Liver (tissue), 9 donors: ENCODE results near the gene THOC5. TPM values are rescaled to one million over a fixed set of nuclear protein-coding genes. Genes with fewer than 3 reads are reported as not detected.
"Not testable (repeated sequence)": the region's sequence is repeated elsewhere in the genome, so short reads cannot be mapped to it uniquely, and the experiment has no call there.

Experiments used
- DNase-seq: peaks from one replicate; pipeline ENCODE4 v3.0.0-alpha.2; 2017; ENCODE audit warnings: low spot score
- H3K27ac ChIP-seq, 2 donors: one replicate each; pipeline ENCODE4 v1.7.0; 2013; ENCODE audit warnings: inconsistent platforms in 2 of 2, low read length in 2 of 2, control low read depth in 1 of 2, low read depth in 1 of 2, mild to moderate bottlenecking in 1 of 2
- H3K27me3 ChIP-seq, 4 donors: one replicate each; pipeline versions ENCODE4 v1.6.1 to v1.7.0; 2013; ENCODE audit warnings: low read length in 3 of 4, inconsistent platforms in 1 of 4, mild to moderate bottlenecking in 1 of 4, moderate library complexity in 1 of 4; ENCODE audit not compliant: control insufficient read depth in 4 of 4, insufficient read depth in 4 of 4
- H3K36me3 ChIP-seq, 4 donors: one replicate each; pipeline versions ENCODE4 v1.6.1 to v1.7.0; 2013; ENCODE audit warnings: low read length in 3 of 4, mild to moderate bottlenecking in 3 of 4, low read depth in 1 of 4, moderate library complexity in 1 of 4; ENCODE audit not compliant: control insufficient read depth in 4 of 4, insufficient read depth in 3 of 4
- H3K4me1 ChIP-seq, 4 donors: one replicate each; pipeline versions ENCODE4 v1.6.1 to v1.7.0; 2013; ENCODE audit warnings: low read length in 3 of 4, mild to moderate bottlenecking in 3 of 4, moderate library complexity in 1 of 4; ENCODE audit not compliant: control insufficient read depth in 4 of 4, insufficient read depth in 4 of 4
- H3K4me3 ChIP-seq, 3 donors: one replicate each; pipeline versions ENCODE4 v1.6.1 to v1.7.0; 2013; ENCODE audit warnings: low read length in 3 of 3, control low read depth in 1 of 3, low read depth in 1 of 3, mild to moderate bottlenecking in 1 of 3
- H3K9ac ChIP-seq, 2 donors: one replicate each; pipeline ENCODE4 v1.7.0; 2013; ENCODE audit warnings: low read length in 2 of 2, mild to moderate bottlenecking in 2 of 2, moderate library complexity in 2 of 2, control low read depth in 1 of 2, low read depth in 1 of 2
- H3K9me3 ChIP-seq, 4 donors: one replicate each; pipeline versions ENCODE4 v1.6.1 to v1.7.0; 2013; ENCODE audit warnings: low read length in 3 of 4; ENCODE audit not compliant: control insufficient read depth in 4 of 4
- CTCF ChIP-seq: fragments of 150-350 bp; IDR thresholded peaks from 2 replicates; pipeline ENCODE4 v1.5.1; 2017; ENCODE audit warnings: improper control_type of control experiment, low read depth, low read length; ENCODE audit not compliant: missing input control
- EGR1 ChIP-seq, 2 donors: IDR thresholded peaks; 2 replicates each; pipeline ENCODE4 v1.6.1; 2016 to 2018; ENCODE audit warnings: antibody characterized with exemption in 2 of 2, low read depth in 2 of 2
- FOXA1 ChIP-seq: IDR thresholded peaks from 2 replicates; pipeline ENCODE4 v1.6.1; 2016; ENCODE audit warnings: antibody characterized with exemption
- FOXA2 ChIP-seq: IDR thresholded peaks from 2 replicates; pipeline ENCODE4 v1.6.1; 2016; ENCODE audit warnings: antibody characterized with exemption
- GABPA ChIP-seq, 2 donors: IDR thresholded peaks in 1 of 2; conservative IDR thresholded peaks in 1 of 2; 2 replicates each; pipeline ENCODE4 v1.6.1; 2016; ENCODE audit warnings: antibody characterized with exemption in 2 of 2, mild to moderate bottlenecking in 1 of 2, moderate library complexity in 1 of 2
- HNF4A ChIP-seq, 2 donors: conservative IDR thresholded peaks; 2 replicates each; pipeline ENCODE4 v1.6.1; 2016; ENCODE audit warnings: antibody characterized with exemption in 2 of 2, mild to moderate bottlenecking in 2 of 2
- JUND ChIP-seq, 2 donors: IDR thresholded peaks; 2 replicates each; pipeline ENCODE4 v1.6.1; 2016; ENCODE audit warnings: antibody characterized with exemption in 2 of 2
- MAX ChIP-seq: IDR thresholded peaks from 2 replicates; pipeline ENCODE4 v1.6.1; 2016; ENCODE audit warnings: antibody characterized with exemption
- NR2F2 ChIP-seq: IDR thresholded peaks from 2 replicates; pipeline ENCODE4 v1.6.1; 2016; ENCODE audit warnings: antibody characterized with exemption
- RAD21 ChIP-seq, 2 donors: IDR thresholded peaks; 2 replicates each; pipeline ENCODE4 v1.6.1; 2016; ENCODE audit warnings: antibody characterized with exemption in 2 of 2, mild to moderate bottlenecking in 2 of 2
- REST ChIP-seq: IDR thresholded peaks from 2 replicates; pipeline ENCODE4 v1.6.1; 2016; ENCODE audit warnings: antibody characterized with exemption, mild to moderate bottlenecking
- RXRA ChIP-seq, 2 donors: IDR thresholded peaks; 2 replicates each; pipeline ENCODE4 v1.6.1; 2017 to 2018; ENCODE audit warnings: antibody characterized with exemption in 2 of 2, mild to moderate bottlenecking in 1 of 2
- SP1 ChIP-seq: IDR thresholded peaks from 2 replicates; pipeline ENCODE4 v1.6.1; 2018; ENCODE audit warnings: antibody characterized with exemption, mild to moderate bottlenecking
- TAF1 ChIP-seq: conservative IDR thresholded peaks from 2 replicates; pipeline ENCODE4 v1.6.1; 2016; ENCODE audit warnings: antibody characterized with exemption, mild to moderate bottlenecking
- WGBS: extraction: QIAGEN DNeasy Blood & Tissue Kit; methylation state at CpG from one replicate; pipeline ENCODE4 v1.1.7; 2013; 5-methylcytosine and 5-hydroxymethylcytosine counted together
- polyA plus RNA-seq, 2 donors: library from polyadenylated mRNA; stranded (reverse) in 1 of 2; unstranded in 1 of 2; fragments of 200-250 nt in 1 of 2; fragments of >200 nt in 1 of 2; fragmentation: Nextera tagmentation in 1 of 2; extraction: Ambion mirVana in 1 of 2; gene quantifications; one replicate each; pipeline versions ENCODE4 v1.2.1 to v1.2.3, GENCODE V29; 2013 to 2015
- total RNA-seq, 2 donors: library from RNA; depleted of rRNA; stranded (reverse); fragments of >200 nt; gene quantifications; one replicate each; pipeline ENCODE4 v1.2.3, GENCODE V29; 2014
- TF ChIP-seq, protein P1 (sequence below): IDR thresholded peaks from 2 replicates; pipeline ENCODE4 v1.6.1; 2016; ENCODE audit warnings: antibody characterized with exemption
- TF ChIP-seq, protein P2 (sequence below): IDR thresholded peaks from 2 replicates; pipeline ENCODE4 v1.6.1; 2016; ENCODE audit warnings: antibody characterized with exemption
- donor health status: healthy.
- donor health status: healthy.
- donor health status: healthy.
- donor health status: healthy.
- donor health status: healthy.

THOC5 gene
- total and polyA plus RNA-seq, 4 donors: 7.4 to 25.1 (median 14.5) TPM

- peaks cover 0 to 3% (median 0%) of the 10 kb centered on the region in 4 donors for H3K4me1 ChIP-seq
- H3K9me3 ChIP-seq: no peaks in the 10 kb centered on the region
- H3K27ac ChIP-seq: no peak overlapping the region
- H3K36me3 ChIP-seq: no peaks in the 10 kb centered on the region
- H3K4me3 ChIP-seq: no peak overlapping the region
- 91% methylated on average over 3 of the region's 3 CpGs for WGBS
- no peaks in the 10 kb centered on the region for H3K27me3 ChIP-seq
- TF ChIP-seq FOXA2: no peak
- H3K9ac ChIP-seq: no peak overlapping the region
- DNase-seq: no peak
These were observed 45.1 kb upstream of the THOC5 start for GRCh38 chr22:29598684-29599020.

DNA sequence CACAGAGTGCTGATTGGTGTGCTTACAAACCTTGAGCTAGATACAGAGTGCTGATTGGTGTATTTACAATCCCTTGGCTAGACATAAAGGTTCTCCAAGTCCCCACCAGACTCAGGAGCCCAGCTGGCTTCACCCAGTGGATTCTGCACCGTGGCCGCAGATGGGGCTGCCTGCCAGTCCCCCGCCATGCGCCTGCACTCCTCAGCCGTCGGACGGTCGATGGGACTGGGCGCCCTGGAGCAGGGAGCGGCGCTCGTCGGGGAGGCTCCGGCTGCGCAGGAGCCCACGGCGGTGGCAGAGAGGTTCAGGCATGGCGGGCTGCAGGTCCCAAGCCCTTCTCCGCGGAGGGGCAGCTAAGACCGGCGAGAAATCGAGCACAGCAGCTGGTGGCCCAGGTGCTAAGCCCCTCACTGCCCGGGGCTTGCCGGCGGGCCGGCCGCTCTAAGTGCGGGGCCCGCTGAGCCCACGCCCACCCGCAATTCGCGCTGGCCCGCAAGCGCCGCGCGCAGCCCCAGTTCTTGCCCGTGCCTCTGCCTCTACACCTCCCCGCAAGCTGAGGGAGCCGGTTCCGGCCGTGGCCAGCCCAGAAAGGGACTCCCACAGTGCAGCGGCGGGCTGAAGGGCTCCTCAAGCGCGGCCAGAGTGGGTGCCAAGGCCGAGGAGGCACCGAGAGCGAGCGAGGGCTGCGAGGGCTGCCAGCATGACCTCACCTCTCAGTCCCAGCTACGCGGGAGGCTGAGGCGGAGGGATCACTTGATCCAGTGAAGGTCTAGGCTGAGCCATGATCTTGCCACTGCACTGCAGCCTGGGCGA lies 44.5 kb upstream of the THOC5 start:
- H3K27ac ChIP-seq: not testable (repeated sequence)
- WGBS: 91% methylated on average over 57 of the region's 57 CpGs

GRCh38 chr22:29596408-29596807 lies 42.9 kb upstream of the THOC5 start:
- Histone ChIP-seq H3K36me3 (no peaks in the 10 kb centered on the region), H3K27me3 (no peaks in the 10 kb centered on the region), H3K4me3 (no peak overlapping the region), H3K9ac (no peak overlapping the region), H3K9me3 (no peaks in the 10 kb centered on the region), H3K4me1 (peaks cover 0 to 3% (median 0%) of the 10 kb centered on the region in 4 donors), H3K27ac (no peak overlapping the region)
- WGBS: 87% methylated on average over 10 of the region's 10 CpGs
- DNase-seq: no peak
- no peak for TF ChIP-seq FOXA2
- TF ChIP-seq GABPA (IDR thresholded peaks at IDR 0.05 in 1 of 2, conservative IDR thresholded peaks at IDR 0.05 in 1 of 2): no peak
- no peak for TF ChIP-seq REST
- no peak for TF ChIP-seq JUND (IDR thresholded peaks at IDR 0.05)
- TF ChIP-seq RXRA (IDR thresholded peaks at IDR 0.05): no peak
- no peak for TF ChIP-seq TAF1
- TF ChIP-seq, protein P1, sequence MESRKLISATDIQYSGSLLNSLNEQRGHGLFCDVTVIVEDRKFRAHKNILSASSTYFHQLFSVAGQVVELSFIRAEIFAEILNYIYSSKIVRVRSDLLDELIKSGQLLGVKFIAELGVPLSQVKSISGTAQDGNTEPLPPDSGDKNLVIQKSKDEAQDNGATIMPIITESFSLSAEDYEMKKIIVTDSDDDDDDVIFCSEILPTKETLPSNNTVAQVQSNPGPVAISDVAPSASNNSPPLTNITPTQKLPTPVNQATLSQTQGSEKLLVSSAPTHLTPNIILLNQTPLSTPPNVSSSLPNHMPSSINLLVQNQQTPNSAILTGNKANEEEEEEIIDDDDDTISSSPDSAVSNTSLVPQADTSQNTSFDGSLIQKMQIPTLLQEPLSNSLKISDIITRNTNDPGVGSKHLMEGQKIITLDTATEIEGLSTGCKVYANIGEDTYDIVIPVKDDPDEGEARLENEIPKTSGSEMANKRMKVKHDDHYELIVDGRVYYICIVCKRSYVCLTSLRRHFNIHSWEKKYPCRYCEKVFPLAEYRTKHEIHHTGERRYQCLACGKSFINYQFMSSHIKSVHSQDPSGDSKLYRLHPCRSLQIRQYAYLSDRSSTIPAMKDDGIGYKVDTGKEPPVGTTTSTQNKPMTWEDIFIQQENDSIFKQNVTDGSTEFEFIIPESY: no peak
- no peak for TF ChIP-seq RAD21 (IDR thresholded peaks at IDR 0.05)
- TF ChIP-seq, protein P2, sequence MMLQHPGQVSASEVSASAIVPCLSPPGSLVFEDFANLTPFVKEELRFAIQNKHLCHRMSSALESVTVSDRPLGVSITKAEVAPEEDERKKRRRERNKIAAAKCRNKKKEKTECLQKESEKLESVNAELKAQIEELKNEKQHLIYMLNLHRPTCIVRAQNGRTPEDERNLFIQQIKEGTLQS: no peak
- no peak for TF ChIP-seq NR2F2
- no peak for TF ChIP-seq MAX
- no peak for TF ChIP-seq FOXA1
- no peak for TF ChIP-seq CTCF
- TF ChIP-seq EGR1 (IDR thresholded peaks at IDR 0.05; ENCODE audit: low read depth in 2 of 2): no peak
- TF ChIP-seq SP1: no peak
- no peak for TF ChIP-seq HNF4A (conservative IDR thresholded peaks at IDR 0.05)

More for the DNA sequence above, 44.5 kb upstream of the THOC5 start:
- not testable (repeated sequence) for H3K9me3 ChIP-seq, DNase-seq, H3K36me3 ChIP-seq, H3K4me1 ChIP-seq, H3K9ac ChIP-seq, H3K27me3 ChIP-seq, H3K4me3 ChIP-seq

- whole genome bisulfite sequencing: 82% methylated on average over 6 of the region's 6 CpGs
- not testable (repeated sequence) for H3K9me3 ChIP-seq, H3K4me1 ChIP-seq, H3K27ac ChIP-seq, H3K9ac ChIP-seq, H3K27me3 ChIP-seq, DNase-seq, H3K4me3 ChIP-seq, H3K36me3 ChIP-seq
These were observed 40.9 kb upstream of the THOC5 start for GRCh38 chr22:29594447-29594846.
